Posterior vena cava (tissue), 2 donors: ENCODE data around the gene PARD3B. TPM values are rescaled to one million over a fixed set of nuclear protein-coding genes. Genes with fewer than 3 reads are reported as not detected.

Experiments
- DNase-seq: peaks from one replicate; pipeline ENCODE4 v3.0.0-alpha.2; 2020; ENCODE audit warnings: low spot score
- intact Hi-C, 2 donors: fragments of 100-400 bp; cut with DNase I; formaldehyde crosslinking; loops; one replicate each; pipeline versions ENCODE4 v1.14.1 to v1.14.2; 2022 to 2023
- total RNA-seq, 2 donors: library from RNA; stranded (reverse); fragmentation: NEBNext Ultra II Directional; extraction: Animal tissue kit (Norgen Biotek cat#: 25700); gene quantifications; one replicate each; pipeline ENCODE4 v1.2.1, GENCODE V29; 2021
- donor health status: DM: yes; HTN: yes; CAD: no.
- donor health status: DM: yes; HTN: yes; CAD: no.

PARD3B gene
- total RNA-seq, 2 donors from 2014 or later, result 37.0 to 48.1 TPM

DNA sequence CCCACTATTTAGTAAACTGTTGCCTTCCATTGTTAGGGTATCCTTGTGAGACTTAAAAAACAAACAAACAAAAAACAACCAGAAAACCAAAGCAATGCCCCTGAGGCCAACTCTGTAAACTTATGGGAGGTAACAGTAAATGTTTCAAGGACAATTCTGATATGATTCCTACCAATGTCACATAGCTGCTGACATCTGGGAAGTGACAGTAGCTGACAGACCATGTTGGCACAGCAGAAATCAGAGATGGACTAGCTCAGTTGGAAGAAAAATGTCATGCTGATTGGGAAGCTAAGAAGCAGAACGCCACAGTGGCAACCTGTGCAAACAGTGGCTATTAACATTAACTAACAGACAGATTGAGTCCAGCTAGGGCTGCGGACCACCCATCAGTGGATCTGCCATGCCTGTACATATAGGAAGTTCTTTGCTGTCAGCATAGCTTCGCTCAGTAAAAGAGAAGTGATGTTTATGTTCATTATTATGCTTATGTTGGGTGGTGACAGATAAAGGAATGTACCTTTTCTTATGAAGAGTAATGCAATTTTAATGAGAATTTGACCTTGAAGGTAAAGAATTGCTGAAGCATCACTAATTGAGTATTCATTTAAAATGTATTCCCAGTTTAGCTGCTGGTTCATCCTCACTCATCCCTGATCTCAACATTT, 180.6 kb downstream of the PARD3B start:
- DNase-seq, result no peak
- intact Hi-C loops, result no loop called here

DNA sequence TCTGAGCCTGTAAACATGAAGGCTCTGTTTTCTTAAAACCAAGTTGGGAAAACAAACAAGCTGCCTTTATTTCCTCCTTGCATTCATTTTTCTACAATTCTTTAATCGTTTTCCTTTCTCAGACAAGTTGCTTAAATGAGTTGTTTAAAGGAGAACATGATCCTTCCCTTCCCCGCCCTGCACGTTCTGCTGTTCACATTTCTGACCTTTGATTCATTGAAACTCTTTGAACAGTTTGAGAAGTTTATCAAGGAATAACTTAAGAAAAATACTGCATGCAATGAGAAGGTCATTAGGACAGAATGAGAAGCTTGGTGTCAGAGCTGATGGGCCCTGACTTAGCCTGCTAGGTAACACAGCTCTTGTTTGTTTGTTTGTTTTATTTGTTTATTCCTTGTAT, 181.6 kb downstream of the PARD3B start:
- no peak for DNase-seq
- intact Hi-C loops, result no loop called here

DNA sequence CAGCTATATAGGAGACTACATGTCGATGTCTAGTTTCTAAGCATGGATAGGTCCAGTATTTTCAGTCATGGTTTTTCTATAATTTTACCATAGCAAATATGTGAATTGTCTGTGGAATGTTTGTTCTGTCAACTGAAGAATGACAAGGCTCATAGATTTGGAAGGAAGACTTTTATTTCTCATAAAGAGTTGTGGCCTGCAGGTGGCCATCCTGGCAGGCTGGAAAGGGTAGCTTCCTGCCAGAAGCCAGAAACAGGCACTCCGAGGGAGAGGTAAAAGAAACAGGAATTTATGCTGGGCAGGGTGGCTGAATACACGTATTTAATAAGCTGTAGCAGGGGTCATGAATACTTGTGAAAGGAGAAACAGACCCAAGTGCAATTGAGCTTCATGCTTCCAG, 182.1 kb downstream of the PARD3B start:
- intact Hi-C loops, result no loop called here
- DNase-seq, result no peak

DNA sequence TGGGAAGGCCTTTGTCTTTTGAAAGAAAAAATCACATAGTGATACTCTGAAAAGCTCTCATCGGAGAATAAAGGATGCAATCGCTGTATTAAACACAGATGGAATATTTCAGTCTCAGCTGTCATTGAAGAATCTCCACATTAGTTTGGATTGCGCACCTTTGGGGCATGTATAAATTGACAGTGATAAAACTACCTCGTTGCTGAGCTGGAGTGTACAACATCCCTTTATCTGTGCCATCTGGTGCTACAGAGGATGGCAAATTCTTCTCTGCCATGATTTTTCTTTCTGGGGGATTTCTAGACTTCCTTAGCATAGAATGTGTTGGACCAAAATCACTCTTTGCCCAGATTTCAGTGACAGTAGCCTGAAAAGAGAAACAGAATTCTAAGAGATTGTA, 185.3 kb downstream of the PARD3B start:
- DNase-seq, result no peak
- intact Hi-C loops, result no loop called here

DNA sequence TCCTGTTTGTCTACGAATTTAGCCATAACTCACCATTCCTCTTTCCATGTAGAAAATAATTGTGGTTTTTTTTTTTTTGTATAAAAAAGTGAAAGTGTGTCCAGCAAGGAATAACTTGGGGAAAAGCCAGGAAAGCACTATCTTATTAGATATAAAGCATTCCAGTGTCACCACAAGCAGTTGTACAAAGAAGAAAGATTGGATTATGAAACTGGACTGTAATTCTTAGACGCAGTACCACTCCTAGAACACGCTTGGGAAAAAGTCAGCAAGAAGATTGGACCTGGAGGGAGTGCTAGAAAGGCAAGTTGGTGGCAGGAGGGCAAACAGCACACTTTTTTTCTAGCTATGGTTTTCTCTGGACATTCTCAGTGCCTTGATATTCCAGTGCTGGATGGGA, 186.7 kb downstream of the PARD3B start:
- intact Hi-C loops, result no loop called here
- no peak for DNase-seq

DNA sequence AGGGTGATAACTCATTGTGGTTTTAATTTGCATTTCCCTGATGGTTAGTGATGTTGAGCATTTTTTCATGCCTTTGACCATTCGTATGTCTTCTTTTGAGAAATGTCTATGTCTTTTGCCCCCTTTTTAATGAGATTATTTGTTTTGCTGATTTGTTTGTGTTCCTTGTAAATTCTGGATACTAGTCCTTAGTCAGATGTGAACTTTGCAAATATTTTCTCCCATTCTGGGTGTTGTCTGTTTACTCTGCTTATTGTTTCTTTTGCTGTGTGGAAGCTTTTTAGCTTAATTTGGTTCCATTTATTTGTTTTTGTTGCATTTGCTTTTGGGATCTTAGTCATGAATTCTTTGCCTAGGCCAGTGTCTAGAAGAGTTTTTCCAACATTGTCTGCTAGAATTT, 192.0 kb downstream of the PARD3B start:
- no peak for DNase-seq
- intact Hi-C loops, result no loop called here

DNA sequence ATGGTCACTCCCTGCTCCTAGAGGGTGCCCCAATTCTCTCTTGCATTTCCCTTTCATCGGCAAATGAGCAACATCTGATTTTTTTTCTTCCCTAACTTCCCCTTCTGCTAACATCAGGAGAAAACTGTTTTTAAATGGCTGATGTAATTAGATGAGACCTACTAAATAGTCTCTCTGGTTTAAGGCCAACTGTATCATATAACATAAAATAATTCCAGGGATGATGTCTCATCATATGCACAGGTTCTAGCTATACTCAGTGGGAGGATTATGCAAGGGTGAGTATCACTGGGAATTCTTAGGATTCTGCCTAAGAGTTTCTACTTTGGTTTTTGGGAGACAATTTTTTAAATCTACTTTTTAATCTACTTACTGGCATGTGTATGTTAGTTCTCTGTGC, 193.4 kb downstream of the PARD3B start:
- no peak for DNase-seq
- intact Hi-C loops, result no loop called here

DNA sequence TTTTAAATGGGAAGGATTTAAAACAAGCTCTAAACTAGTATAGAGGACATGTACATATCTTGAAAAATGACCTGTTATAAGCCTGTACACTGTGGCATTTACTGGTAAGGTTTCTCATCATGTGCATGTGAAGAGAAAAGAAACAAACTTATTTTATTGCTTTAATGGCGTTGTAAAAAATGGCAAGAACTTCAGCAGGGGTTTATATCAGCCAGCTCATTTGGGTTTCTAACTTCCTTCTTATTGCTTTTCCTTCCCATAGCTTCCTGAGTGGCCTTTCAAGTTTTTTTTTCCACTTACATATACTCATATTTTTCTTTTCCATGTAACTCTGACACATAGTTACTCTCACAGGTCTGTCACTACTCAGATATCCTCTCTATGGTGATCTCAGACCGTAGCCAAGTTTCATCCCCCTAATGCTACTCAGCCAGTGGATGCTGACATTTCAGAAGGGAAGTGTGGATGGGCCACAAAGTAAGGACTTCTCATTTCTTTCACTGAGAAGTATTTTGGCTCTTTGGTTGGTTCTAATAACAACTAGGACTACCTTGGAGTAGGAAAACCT, 198.2 kb downstream of the PARD3B start:
- intact Hi-C loops, result no loop called here

DNA sequence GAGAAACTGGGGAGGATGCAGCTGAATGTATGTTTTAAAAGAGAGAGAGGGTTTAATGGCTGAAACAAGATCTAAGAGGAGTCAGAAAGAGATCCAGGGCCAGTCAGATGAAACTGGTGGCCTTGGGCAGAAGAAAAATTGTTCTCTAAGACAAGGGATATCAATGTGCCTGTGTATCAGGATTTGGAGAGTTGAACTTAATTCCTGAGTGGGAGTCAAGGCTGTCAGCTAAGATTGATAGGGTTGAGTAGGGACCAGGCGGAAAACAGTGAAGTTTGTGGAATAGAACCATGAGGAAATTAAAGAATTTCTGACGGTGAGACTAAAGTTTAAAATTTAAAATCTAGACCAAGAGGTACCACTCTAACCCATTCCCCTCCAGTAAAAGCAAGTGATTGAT, 199.2 kb downstream of the PARD3B start:
- intact Hi-C loops, result no loop called here
- DNase-seq, result no peak

More for the DNA sequence above, 198.2 kb downstream of the PARD3B start:
- no peak for DNase-seq

DNA sequence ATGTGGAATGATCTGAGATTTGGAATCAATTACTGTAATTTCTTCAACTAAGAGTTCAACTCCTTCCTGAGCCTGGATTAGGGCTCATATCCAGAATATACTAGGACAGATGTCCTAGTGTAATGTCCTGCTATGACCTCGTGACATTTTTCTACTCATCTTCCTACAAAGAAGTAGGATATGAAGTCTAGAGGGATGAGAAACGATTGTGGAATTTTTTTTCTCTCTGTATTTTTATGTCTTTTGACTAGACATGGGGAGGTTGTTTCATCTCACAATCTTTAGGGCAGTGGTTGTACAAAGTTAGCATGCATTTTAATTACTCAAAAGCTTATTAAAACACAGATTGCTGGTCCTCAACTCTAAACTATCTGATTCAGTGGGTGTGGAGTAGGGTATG, 203.0 kb downstream of the PARD3B start:
- DNase-seq, result no peak
- intact Hi-C loops, result no loop called here

DNA sequence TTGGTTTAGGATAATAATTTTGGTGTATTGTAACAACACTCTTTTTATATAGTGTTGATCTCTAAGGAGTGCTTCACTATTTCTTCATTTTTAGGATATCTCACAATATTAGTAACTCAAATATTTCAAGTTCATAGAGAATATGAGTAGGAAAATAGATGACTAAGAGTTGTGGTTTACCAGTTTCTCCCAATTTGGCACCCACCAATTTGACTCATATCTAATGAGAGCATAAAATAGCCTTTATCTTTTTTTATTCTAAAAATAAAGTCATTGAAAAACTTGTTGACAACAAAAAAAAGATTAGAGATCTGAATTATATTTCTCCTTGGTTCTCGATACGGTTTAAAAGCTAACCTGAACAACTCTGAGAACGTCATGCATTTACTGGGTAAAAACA, 204.0 kb downstream of the PARD3B start:
- DNase-seq, result no peak
- intact Hi-C loops, result no loop called here

DNA sequence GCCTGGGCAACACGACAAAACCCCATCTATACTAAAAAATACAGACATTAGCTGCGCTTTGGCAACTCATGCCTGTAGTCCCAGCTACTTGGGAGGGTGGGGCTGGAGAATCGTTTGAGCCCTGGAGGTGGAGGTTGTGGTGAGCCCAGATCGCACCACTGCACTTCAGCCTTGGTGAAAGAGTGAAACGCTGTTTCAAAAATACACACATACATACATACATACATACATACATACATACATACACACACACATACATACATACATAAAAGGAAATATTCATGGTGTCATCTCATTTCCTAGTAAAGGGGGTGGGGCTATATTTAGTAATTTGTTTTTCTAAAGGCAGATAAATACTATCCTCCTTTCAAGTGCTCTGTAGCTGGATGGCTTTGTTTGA, 205.1 kb downstream of the PARD3B start:
- intact Hi-C loops, result no loop called here
- DNase-seq, result no peak

DNA sequence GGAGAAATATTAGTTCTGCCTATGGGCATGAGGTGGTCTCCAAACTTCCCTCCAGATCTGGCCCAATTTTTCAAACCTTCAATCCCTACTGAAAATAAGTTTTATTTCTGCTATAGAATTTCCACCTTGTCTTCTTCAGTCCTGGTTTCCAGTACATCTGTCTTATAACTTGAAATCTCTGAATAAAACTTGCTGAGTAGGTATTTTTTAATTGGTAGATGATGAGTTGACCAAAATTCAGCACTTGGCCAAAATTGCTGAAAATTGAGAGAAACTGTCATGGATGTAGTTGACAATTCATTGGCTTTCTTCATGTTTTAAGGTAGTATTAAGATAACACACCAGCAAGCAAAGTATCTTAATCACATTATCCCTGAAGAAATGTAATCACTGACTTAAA, 206.2 kb downstream of the PARD3B start:
- no peak for DNase-seq
- intact Hi-C loops, result no loop called here

DNA sequence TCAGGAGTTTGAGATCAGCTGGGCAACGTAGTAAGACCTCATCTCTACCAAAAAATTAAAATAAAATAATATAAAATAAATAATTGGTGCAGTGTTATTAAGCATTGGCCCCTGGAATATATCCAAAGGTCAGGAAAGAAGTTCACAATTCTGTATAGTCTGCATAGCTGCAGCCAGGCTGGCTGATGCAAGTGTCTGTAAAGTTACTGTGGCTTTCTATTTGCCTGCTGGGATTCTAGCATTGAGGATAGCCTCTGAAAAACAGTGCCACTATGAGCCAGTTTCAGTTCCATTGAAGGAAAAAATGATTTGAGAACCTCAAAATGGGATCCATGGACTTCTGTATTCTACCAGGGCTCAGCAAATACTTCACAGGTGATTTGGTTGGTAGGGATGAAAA, 208.6 kb downstream of the PARD3B start:
- intact Hi-C loops, result no loop called here
- no peak for DNase-seq

DNA sequence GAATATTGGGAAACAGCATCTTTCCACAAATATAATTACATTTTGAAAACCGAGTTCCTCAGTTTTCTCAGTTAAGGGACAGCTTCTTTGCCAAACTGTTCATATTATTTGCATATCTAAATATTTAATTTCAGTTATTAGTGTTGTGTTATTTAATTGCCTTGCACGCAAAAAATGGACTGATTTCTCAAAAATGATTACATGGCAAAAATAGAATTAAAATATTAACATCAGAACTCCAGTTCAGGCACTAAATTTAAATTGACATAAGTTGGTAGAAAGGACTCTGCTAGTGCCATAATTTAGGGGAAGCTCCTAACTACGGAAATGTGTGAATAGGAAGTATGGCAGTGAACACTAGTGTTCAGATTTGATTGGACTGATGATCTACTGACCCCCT, 209.6 kb downstream of the PARD3B start:
- intact Hi-C loops, result no loop called here
- DNase-seq, result no peak

DNA sequence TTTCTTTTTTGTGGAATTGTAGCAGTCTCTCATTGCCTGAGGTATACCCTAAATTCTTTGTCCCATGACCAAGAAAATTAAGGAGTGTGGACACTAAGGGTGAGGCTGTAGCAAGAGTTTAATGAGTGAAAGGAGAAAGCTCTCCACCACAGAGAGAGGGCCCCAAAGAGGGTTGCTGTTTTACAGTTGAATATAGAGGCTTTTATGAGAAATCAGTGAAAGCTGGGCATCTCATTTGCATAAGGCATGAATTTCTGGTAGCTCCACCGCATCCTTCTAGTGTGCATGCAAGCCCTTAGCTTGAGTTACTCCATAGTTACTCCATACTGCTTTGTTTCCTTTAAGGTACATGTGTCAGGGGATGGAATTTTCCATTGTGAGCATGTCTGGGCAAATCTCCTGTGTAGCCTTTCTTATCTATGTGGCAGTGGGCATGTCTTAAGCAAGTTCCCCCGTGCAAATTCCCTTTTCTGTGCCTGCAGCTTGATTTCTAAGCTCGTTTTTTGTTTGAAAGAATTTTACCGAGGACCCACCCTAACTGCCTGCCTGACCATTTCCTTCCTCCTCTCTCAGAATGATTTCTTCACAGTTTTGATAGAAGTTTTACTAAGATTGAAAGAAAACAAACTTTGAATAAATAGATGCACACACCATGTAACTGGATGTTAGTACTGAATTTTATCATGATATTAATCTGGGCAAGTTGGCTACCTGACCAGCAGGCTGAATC, 218.9 kb downstream of the PARD3B start:
- intact Hi-C loops, result no loop called here
- no peak for DNase-seq

DNA sequence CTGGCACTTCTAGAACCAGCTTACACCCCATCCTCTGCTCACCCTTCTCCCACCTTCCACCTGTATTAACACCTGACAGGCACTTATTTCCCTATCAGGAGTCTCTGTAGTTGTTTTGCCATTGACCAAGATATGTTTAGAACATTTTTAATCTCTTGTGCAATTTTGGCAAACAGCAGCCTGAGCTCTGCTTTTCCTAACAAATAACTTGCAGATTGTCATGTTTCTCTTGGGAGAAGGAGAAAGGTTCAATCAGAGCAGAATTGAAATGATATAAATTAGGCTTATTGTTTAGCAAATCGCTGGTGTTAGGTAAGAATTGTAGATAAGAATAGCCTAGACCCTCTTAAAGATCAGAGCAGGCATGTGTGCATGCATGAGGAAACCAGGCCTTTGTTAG, 225.5 kb downstream of the PARD3B start:
- intact Hi-C loops, result no loop called here
- DNase-seq, result no peak

DNA sequence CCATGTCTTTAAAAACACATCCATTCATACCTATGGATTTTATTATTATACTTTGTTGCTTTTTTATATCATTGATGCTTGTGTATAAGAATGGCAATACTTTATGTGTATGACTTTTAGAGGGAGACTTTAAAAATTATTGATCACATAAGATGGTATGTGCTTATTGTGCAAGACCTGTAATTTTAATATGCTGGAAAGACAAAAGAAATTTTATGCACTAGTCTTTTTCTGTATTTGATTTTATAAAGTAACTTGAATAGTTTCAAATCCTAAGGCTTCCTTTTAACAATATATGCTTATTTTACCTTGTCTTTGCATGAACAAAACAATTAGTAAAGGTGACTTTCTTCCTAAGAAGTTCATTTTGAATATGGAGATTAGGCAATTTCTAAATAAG, 226.4 kb downstream of the PARD3B start:
- DNase-seq, result no peak
- intact Hi-C loops, result no loop called here

DNA sequence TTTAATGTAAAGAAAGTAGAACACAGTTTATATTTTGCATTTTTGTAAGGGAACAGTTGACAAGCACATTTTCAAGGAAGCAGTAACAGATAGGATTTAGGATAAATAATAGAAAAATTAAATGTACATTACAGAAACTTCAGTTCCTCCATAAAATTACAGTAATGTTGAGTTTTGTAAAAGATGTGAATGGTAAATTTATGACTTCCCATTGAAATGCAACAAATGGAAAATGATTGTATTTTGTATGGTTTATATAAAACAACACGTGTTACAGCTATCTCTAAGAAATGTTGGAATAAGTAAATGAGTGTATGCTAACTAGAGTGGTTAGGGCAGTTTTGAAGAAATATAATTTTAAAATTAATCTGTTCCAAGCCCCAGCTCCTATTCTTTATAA, 227.3 kb downstream of the PARD3B start:
- intact Hi-C loops, result no loop called here
- DNase-seq, result no peak

DNA sequence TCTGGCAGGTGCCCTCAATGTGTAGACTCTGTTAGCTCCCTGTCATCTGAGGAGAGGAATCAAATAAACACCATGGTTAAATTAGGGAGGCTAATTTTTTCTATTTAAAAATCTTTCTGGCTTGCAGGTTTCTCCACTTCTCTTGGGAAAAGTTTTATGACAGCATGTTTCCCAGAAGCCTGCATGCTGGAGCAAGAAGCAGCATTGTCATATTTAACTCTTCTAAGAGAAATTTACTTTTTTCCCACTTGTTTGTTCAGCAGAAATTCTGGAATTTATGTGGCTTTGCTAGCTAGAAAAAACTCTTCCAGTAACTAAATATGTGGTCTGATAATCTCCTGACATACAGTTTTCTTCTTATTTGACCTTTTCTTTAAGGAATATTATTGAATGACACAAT, 230.5 kb downstream of the PARD3B start:
- intact Hi-C loops, result no loop called here
- DNase-seq, result no peak
